Liver (tissue), 9 donors: ENCODE results near the gene DIAPH3. TPM values are rescaled to one million over a fixed set of nuclear protein-coding genes. Genes with fewer than 3 reads are reported as not detected.

ENCODE experiments used
- DNase-seq: peaks from one replicate; pipeline ENCODE4 v3.0.0-alpha.2; 2017; ENCODE audit warnings: low spot score
- H3K27ac ChIP-seq, 2 donors: one replicate each; pipeline ENCODE4 v1.7.0; 2013; ENCODE audit warnings: inconsistent platforms in 2 of 2, low read length in 2 of 2, control low read depth in 1 of 2, low read depth in 1 of 2, mild to moderate bottlenecking in 1 of 2
- H3K27me3 ChIP-seq, 4 donors: one replicate each; pipeline versions ENCODE4 v1.6.1 to v1.7.0; 2013; ENCODE audit warnings: low read length in 3 of 4, inconsistent platforms in 1 of 4, mild to moderate bottlenecking in 1 of 4, moderate library complexity in 1 of 4; ENCODE audit not compliant: control insufficient read depth in 4 of 4, insufficient read depth in 4 of 4
- H3K36me3 ChIP-seq, 4 donors: one replicate each; pipeline versions ENCODE4 v1.6.1 to v1.7.0; 2013; ENCODE audit warnings: low read length in 3 of 4, mild to moderate bottlenecking in 3 of 4, low read depth in 1 of 4, moderate library complexity in 1 of 4; ENCODE audit not compliant: control insufficient read depth in 4 of 4, insufficient read depth in 3 of 4
- H3K4me1 ChIP-seq, 4 donors: one replicate each; pipeline versions ENCODE4 v1.6.1 to v1.7.0; 2013; ENCODE audit warnings: low read length in 3 of 4, mild to moderate bottlenecking in 3 of 4, moderate library complexity in 1 of 4; ENCODE audit not compliant: control insufficient read depth in 4 of 4, insufficient read depth in 4 of 4
- H3K4me3 ChIP-seq, 3 donors: one replicate each; pipeline versions ENCODE4 v1.6.1 to v1.7.0; 2013; ENCODE audit warnings: low read length in 3 of 3, control low read depth in 1 of 3, low read depth in 1 of 3, mild to moderate bottlenecking in 1 of 3
- H3K9ac ChIP-seq, 2 donors: one replicate each; pipeline ENCODE4 v1.7.0; 2013; ENCODE audit warnings: low read length in 2 of 2, mild to moderate bottlenecking in 2 of 2, moderate library complexity in 2 of 2, control low read depth in 1 of 2, low read depth in 1 of 2
- H3K9me3 ChIP-seq, 4 donors: one replicate each; pipeline versions ENCODE4 v1.6.1 to v1.7.0; 2013; ENCODE audit warnings: low read length in 3 of 4; ENCODE audit not compliant: control insufficient read depth in 4 of 4
- ATF3 ChIP-seq: IDR thresholded peaks from 2 replicates; pipeline ENCODE4 v1.6.1; 2016; ENCODE audit warnings: antibody characterized with exemption
- CTCF ChIP-seq: fragments of 150-350 bp; IDR thresholded peaks from 2 replicates; pipeline ENCODE4 v1.5.1; 2017; ENCODE audit warnings: improper control_type of control experiment, low read depth, low read length; ENCODE audit not compliant: missing input control
- FOXA1 ChIP-seq: IDR thresholded peaks from 2 replicates; pipeline ENCODE4 v1.6.1; 2016; ENCODE audit warnings: antibody characterized with exemption
- HNF4A ChIP-seq, 2 donors: conservative IDR thresholded peaks; 2 replicates each; pipeline ENCODE4 v1.6.1; 2016; ENCODE audit warnings: antibody characterized with exemption in 2 of 2, mild to moderate bottlenecking in 2 of 2
- JUND ChIP-seq, 2 donors: IDR thresholded peaks; 2 replicates each; pipeline ENCODE4 v1.6.1; 2016; ENCODE audit warnings: antibody characterized with exemption in 2 of 2
- MAX ChIP-seq: IDR thresholded peaks from 2 replicates; pipeline ENCODE4 v1.6.1; 2016; ENCODE audit warnings: antibody characterized with exemption
- NR2F2 ChIP-seq: IDR thresholded peaks from 2 replicates; pipeline ENCODE4 v1.6.1; 2016; ENCODE audit warnings: antibody characterized with exemption
- RAD21 ChIP-seq, 2 donors: IDR thresholded peaks; 2 replicates each; pipeline ENCODE4 v1.6.1; 2016; ENCODE audit warnings: antibody characterized with exemption in 2 of 2, mild to moderate bottlenecking in 2 of 2
- SP1 ChIP-seq: IDR thresholded peaks from 2 replicates; pipeline ENCODE4 v1.6.1; 2018; ENCODE audit warnings: antibody characterized with exemption, mild to moderate bottlenecking
- TAF1 ChIP-seq: conservative IDR thresholded peaks from 2 replicates; pipeline ENCODE4 v1.6.1; 2016; ENCODE audit warnings: antibody characterized with exemption, mild to moderate bottlenecking
- YY1 ChIP-seq: IDR thresholded peaks from 2 replicates; pipeline ENCODE4 v1.6.1; 2016; ENCODE audit warnings: antibody characterized with exemption, mild to moderate bottlenecking
- WGBS: extraction: QIAGEN DNeasy Blood & Tissue Kit; methylation state at CpG from one replicate; pipeline ENCODE4 v1.1.7; 2013; 5-methylcytosine and 5-hydroxymethylcytosine counted together
- polyA plus RNA-seq, 2 donors: library from polyadenylated mRNA; stranded (reverse) in 1 of 2; unstranded in 1 of 2; fragments of 200-250 nt in 1 of 2; fragments of >200 nt in 1 of 2; fragmentation: Nextera tagmentation in 1 of 2; extraction: Ambion mirVana in 1 of 2; gene quantifications; one replicate each; pipeline versions ENCODE4 v1.2.1 to v1.2.3, GENCODE V29; 2013 to 2015
- total RNA-seq, 2 donors: library from RNA; depleted of rRNA; stranded (reverse); fragments of >200 nt; gene quantifications; one replicate each; pipeline ENCODE4 v1.2.3, GENCODE V29; 2014
- TF ChIP-seq, protein P1 (sequence below): IDR thresholded peaks from 2 replicates; pipeline ENCODE4 v1.6.1; 2016; ENCODE audit warnings: antibody characterized with exemption, mild to moderate bottlenecking
- donor health status: healthy.
- donor health status: healthy.
- donor health status: healthy.
- donor health status: healthy.
- donor health status: healthy.

Gene DIAPH3
- total and polyA plus RNA-seq, 4 donors, result 0.08 to 11.1 (median 0.27) TPM

DNA sequence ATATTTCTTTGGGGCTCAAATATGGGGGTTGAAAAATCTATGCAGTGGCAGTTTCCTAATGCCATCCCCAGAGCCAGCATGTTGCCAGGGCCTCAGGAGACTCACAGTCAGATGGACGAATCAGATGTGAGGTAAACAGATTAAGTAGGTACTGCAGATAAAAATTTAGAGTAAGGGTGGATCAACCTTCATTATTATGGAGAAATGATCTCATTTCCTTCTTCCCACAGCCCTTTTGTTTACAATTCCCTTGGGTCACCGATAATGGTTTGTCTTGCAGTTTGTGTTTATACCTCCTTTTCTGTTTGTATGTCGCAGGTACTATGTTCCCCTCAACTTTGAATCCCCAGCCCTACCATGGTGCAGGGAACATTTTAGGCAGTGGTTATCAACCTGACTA lies 20.0 kb downstream of the DIAPH3 start (continued):
- TF ChIP-seq, protein P1, sequence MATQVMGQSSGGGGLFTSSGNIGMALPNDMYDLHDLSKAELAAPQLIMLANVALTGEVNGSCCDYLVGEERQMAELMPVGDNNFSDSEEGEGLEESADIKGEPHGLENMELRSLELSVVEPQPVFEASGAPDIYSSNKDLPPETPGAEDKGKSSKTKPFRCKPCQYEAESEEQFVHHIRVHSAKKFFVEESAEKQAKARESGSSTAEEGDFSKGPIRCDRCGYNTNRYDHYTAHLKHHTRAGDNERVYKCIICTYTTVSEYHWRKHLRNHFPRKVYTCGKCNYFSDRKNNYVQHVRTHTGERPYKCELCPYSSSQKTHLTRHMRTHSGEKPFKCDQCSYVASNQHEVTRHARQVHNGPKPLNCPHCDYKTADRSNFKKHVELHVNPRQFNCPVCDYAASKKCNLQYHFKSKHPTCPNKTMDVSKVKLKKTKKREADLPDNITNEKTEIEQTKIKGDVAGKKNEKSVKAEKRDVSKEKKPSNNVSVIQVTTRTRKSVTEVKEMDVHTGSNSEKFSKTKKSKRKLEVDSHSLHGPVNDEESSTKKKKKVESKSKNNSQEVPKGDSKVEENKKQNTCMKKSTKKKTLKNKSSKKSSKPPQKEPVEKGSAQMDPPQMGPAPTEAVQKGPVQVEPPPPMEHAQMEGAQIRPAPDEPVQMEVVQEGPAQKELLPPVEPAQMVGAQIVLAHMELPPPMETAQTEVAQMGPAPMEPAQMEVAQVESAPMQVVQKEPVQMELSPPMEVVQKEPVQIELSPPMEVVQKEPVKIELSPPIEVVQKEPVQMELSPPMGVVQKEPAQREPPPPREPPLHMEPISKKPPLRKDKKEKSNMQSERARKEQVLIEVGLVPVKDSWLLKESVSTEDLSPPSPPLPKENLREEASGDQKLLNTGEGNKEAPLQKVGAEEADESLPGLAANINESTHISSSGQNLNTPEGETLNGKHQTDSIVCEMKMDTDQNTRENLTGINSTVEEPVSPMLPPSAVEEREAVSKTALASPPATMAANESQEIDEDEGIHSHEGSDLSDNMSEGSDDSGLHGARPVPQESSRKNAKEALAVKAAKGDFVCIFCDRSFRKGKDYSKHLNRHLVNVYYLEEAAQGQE, result no peak
- TF ChIP-seq YY1 (no peak), TAF1 (no peak), SP1 (no peak), CTCF (no peak), RAD21 (IDR thresholded peaks at IDR 0.05) (no peak)

- Histone ChIP-seq H3K4me3 (no peak overlapping the region), H3K27ac (no peak overlapping the region), H3K9ac (no peak overlapping the region), H3K27me3 (no peaks in the 10 kb centered on the region), H3K4me1 (no peaks in the 10 kb centered on the region), H3K36me3 (no peaks in the 10 kb centered on the region), H3K9me3 (no peaks in the 10 kb centered on the region)
- no peak for DNase-seq
- TF ChIP-seq HNF4A (conservative IDR thresholded peaks at IDR 0.05), result no peak
- TF ChIP-seq RAD21 (IDR thresholded peaks at IDR 0.05), result no peak
- TF ChIP-seq, protein P1, result no peak
- no peak for TF ChIP-seq JUND (IDR thresholded peaks at IDR 0.05)
- no peak for TF ChIP-seq FOXA1
- no peak for TF ChIP-seq NR2F2
- no peak for TF ChIP-seq YY1
- TF ChIP-seq ATF3, result no peak
- TF ChIP-seq MAX, result no peak
- 97% methylated on average over 3 of the region's 3 CpGs for WGBS
Observed at GRCh38 chr13:60139272-60139671, 24.5 kb downstream of the DIAPH3 start.
